GM19238 (cell line): ENCODE results near the gene BDH1.
"Not testable (repeated sequence)": the region's sequence is repeated elsewhere in the genome, so short reads cannot be mapped to it uniquely, and the experiment has no call there.

Experiments
- DNase-seq: peaks from one replicate; pipeline ENCODE4 v3.0.0; 2011; ENCODE audit warnings: low spot score; ENCODE audit not compliant: insufficient read length

BDH1 gene

GRCh38 chr3:197578376-197578775, 22.6 kb upstream of the BDH1 start:
- DNase-seq: no peak

- DNase-seq: no peak
Observed at GRCh38 chr3:197577366-197578074, 21.8 kb upstream of the BDH1 start.

DNA sequence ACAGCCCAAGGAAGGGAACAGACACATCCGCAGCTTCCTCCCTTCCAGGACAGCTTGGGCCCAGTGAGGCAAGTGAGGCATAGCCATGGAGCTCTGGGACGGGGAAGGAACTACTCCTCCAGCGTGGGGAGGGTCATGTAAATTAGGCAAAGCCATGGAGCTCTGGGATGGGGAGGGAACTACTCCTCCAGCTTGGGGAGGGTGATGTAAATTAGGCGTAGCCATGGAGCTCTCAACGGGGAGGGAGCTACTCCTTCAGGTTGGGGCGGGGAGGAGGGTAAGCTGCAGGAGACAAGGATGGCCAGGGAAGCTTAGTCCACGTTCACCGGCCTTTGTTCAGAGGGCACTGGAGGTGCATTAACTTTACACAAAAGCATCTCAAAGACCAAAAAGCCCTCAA, 21.1 kb upstream of the BDH1 start:
- no peak for DNase-seq

DNA sequence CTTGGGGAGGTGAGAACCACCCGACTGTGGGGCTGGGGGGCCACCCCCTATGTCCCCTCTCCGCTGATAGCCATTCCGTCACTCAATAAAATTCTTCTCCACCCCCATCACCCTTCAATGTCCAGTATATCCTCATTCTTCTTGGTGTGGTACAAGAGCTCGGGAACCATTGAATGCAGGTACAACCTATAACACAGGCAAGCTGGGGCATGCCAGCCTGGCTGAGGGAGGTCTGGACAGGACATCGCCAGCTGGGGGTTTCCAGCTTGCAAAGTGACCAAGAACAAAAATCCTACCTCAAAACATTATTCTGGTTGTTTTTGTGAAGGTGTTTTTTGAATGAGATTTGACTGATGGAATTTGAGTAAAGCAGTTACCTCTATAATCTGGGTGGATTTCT, 19.6 kb upstream of the BDH1 start:
- DNase-seq: no peak

DNA sequence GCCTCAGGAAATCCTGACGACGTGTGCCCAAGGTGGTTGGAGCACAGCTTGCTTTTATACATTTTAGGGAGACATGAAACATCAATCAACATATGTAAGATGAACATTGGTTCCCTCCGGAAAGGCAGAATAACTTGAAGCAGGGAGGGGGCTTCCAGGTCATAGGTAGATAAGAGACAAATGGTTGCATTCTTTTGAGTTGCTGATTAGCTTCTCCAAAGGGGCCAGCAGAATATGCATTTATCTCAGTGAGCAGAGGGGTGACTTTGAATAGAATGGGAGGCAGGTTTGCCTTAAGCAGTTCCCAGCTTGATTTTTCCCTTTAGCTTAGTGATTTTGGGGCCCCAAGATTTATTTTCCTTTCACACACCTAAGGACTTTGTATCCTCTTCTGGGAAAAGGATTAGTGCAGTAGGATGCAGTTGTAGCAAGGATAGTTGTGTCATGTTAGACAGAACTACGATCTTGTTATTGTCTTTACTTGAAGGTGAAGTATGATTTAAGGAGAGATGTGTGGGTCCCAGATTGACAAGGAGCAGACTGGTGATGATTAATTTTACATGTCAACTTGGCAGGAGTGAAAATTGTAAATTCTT, 18.7 kb upstream of the BDH1 start:
- DNase-seq: not testable (repeated sequence)

- no peak for DNase-seq
Observed at GRCh38 chr3:197573048-197573767, 17.4 kb upstream of the BDH1 start.

DNA sequence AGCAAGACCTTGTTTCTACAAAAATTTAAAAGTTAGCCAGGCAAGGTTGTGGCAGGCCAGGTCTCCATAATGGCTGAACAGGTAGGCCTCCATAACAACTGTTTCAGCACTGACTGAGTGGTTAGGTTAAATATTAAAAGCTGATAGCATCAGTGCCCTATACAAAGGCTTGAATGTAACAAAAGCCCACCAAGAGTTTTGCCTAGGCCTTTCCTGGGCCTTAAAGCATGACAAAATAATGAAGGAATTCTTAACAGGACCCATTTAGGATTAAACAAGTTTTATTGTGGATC, 16.1 kb upstream of the BDH1 start:
- DNase-seq: not testable (repeated sequence)

DNA sequence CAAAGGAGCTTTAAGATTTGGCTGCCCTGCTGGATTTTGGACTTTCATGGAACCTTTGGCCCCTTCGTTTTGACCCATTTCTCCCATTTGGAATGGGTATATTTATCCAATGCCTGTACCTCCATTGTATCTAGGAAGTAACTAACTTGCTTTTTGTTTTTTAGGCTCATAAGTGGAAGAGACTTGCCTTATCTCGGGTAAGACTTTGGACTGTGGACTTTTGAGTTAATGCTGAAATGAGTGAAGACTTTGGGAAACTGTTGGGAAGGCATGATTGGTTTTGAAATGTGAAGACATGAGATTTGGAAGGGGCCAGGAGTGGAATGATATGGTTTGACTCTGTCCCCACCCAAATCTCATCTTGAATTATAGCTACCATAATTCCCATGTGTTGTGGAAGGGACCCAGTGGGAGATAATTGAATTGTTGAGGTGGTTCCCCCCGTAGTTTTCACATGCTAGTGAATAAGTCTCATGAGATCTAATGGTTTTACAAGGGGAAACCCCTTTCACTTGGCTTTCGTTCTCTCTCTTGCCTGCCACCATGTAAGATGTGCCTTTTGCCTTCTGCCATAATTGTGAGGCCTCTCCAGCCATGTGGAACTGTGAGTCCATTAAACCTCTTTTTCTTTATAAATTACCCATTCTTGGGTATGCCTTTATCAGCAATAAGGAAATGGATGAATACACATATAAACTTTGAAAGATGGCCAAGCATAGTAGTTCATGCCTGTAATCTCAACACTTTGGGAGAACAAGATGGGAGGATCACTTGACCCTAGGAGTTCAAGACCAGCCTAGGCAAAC, 15.5 kb upstream of the BDH1 start:
- DNase-seq: not testable (repeated sequence)

DNA sequence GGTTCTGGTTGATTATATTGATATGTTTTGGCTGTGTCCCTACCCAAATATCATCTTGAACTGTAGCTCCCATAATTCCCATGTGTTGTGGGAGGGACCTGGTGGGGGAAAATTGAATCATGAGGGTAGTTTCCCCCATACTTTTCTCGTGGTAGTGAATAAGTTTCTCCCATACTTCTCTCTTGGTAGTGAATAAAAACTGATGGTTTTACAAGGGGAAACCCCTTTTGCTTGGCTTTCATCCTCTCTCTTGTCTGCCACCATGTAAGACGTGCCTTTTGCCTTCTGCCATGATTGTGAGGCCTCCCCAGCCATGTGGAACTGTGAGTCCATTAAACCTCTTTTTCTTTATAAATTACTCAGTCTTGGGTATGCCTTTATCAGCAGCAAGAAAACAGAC, 13.7 kb upstream of the BDH1 start:
- not testable (repeated sequence) for DNase-seq

GRCh38 chr3:197567904-197568681, 12.3 kb upstream of the BDH1 start:
- DNase-seq: no peak

DNA sequence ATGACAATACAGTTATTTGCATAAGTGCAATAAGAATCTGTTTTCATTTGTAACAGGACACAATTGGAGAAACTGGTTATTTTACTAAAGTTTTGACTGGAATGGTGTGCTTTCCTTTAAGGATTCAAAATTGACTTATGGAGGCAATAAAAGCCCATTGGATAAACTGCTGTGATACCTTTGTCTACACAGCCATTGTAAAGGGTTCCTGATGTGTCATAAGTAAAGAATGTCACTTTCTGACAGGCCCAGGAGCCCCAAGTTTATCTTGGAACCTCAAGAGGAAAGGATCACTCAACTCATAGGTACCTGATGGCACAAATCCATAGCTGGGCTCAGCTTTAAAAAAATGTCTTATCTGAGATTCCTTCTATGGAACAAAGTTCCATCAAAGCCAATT, 10.4 kb upstream of the BDH1 start:
- not testable (repeated sequence) for DNase-seq

- DNase-seq: no peak
Observed at GRCh38 chr3:197564097-197564843, 8.5 kb upstream of the BDH1 start.

GRCh38 chr3:197562398-197563251, 6.9 kb upstream of the BDH1 start:
- no peak for DNase-seq

GRCh38 chr3:197561926-197562325, 6.2 kb upstream of the BDH1 start:
- no peak for DNase-seq

DNA sequence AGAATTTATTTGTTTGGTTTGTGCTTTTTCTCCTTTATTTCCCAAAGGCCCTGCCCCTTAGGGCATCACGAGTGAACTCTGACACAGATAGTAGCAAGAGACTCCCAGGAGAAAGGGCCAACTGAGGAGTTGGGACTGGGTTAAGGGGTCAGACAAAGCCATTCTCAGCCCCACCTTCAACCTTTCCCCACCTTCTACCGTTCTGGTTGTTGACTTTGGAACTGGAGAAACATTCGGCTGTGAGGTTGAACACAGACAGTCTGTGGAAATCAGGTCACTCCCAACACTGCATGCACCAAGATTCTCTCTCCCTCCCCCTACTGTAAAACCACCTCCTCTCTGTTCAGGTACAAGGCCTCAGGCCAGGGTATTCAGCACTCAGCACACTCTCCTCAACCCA, 3.9 kb upstream of the BDH1 start:
- no peak for DNase-seq

DNA sequence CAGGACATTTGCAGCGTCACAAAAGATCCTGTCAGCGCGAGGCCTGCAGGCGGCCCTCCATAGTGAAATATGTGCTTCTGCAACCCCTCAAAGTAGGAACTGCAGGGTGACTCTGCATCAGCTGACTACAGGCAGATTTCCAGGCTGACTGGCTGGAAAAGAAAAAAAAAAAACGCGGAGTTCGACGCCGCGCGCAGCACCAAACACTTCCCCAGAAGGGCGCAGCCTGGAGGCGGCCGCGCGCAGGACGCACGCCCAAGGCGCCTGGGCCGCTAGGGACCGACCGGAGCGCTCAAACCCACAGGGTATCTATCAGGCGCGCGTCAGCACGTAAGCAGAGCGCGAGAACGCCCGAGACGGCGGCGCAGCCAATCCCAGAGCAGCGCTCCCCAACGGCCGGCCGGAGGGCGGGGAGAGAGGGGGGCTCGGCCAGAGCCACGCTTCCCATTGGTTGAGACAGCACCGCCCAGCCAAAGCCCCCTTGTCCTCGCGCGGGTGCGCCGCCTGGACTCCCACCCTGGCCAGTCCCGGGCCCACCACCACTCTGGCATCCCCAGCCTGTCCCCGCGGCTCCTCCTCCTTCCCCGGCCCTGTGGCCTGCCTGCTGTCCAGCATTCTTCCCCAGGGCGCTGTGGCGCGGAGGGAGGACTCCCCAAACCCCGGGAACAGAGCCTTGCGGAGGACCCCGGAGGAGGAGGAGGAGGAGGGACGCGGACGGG, 1.0 kb downstream of the BDH1 start:
- DNase-seq: peak; percentile 93

DNA sequence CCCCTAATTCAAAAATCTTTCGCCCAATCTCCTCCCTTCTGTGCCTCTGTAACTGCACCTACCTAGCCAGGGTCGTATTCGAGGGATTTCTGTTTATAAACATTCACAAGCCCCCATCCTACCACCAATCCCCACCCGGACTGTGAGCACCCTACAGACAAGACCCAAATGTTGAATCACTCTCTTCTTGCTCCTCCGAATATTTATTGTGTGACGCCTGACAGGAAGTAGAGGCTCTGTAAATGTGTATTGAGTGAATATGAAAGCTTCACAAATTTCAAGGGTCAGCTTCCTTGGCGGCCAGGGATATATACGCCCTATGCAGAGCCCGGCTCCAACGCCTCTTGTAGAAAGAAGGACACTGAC, 1.6 kb downstream of the BDH1 start:
- DNase-seq: no peak

DNA sequence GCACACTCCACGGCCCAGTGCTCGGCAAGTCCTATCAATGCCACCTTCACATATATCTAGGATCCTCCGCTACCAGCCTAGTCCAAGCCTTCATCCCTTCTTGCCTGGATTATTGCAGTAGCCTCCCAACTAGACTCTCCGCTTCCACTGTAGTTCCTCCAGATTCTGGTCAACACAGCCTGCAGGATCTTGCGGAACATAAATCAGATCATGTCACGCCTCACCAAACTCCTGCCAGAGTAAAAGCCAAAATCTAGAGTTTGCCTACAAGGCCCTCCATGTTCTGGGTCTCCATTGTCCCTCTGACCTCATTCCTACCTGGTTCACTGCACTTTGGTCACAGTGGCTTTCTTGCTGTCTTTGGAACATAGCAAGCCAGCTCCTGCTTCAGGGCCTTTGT, 3.6 kb downstream of the BDH1 start:
- DNase-seq: no peak

DNA sequence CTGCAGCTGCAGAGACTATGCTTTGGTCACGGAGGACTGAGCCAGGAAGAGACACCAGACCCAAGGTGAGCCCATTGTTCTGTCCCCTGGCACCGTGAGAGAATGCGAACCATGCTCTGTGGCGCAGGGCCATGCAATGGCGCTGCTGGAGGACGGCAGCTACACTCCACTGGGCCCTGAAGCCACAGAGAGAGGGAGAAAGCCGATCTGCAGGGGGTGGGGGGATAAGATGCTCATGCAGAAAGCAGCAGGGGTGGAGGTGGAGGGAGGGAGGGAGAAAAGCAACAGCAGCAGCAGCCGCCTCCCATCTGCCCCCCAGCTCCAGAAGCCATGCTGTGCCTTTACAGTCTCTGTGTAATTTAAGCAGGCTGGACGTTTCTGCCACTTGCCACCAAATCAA, 5.3 kb downstream of the BDH1 start:
- no peak for DNase-seq
